ENCODE measurements around the gene MYO7B. TPM values are rescaled to one million over a fixed set of nuclear protein-coding genes. Genes with fewer than 3 reads are reported as not detected.
A peak's percentile ranks its signal among the peaks of the same experiment; 100 is the strongest.

MYO7B gene
- total RNA-seq, 6 donors from 2014 or later: 1.2 to 6.1 (median 3.1) TPM

GRCh38 chr2:127599211-127599610, 63.7 kb downstream of the MYO7B start:
- H3K4me3 ChIP-seq: no peak overlapping the region
- 76 to 86% methylated on average over 3 of the region's 3 CpGs for WGBS, 2 donors
- H3K27ac ChIP-seq: no peak overlapping the region
- no peak for TF ChIP-seq POLR2A (IDR thresholded peaks at IDR 0.05)
- no peak for TF ChIP-seq POLR2AphosphoS5 (IDR thresholded peaks at IDR 0.05)
- H3K36me3 ChIP-seq: no peaks in the 10 kb centered on the region
- no peaks in the 10 kb centered on the region for H3K4me1 ChIP-seq
- DNase-seq: no peak
- peaks cover 0 to 8% (median 0%) of the 10 kb centered on the region in 4 donors for H3K9me3 ChIP-seq
- H3K27me3 ChIP-seq: no peaks in the 10 kb centered on the region
- no peak for ATAC-seq (ENCODE audit: low FRiP score in 2 of 2)

DNA sequence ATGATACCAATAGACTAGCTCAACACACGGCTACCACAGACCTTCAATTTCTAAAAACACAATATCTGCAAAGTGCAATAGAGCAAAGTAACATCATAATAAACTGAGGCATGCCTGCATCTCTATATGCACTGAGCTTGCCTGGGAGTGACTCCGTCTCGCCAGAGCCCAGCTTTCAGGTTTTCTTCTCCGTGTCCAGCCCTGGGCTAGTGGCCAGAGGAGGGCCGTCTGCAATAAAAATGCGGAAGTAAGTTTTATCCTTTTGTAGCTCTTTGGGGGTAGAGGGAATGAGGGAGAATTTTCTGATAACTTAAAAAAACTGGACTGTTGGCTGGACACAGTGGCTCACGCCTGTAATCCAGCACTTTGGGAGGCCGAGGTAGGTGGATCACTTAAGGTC, 69.5 kb downstream of the MYO7B start:
- Histone ChIP-seq H3K4me3 (no peak overlapping the region), H3K9me3 (peaks cover 0 to 8% (median 0%) of the 10 kb centered on the region in 4 donors), H3K36me3 (no peaks in the 10 kb centered on the region), H3K27me3 (no peaks in the 10 kb centered on the region), H3K27ac (no peak overlapping the region), H3K4me1 (no peaks in the 10 kb centered on the region)
- DNase-seq (peak in 1 of 2 donors; percentile 3), ATAC-seq (ENCODE audit: low FRiP score in 2 of 2) (no peak)
- WGBS, 2 donors: 92 to 95% methylated on average over 8 of the region's 8 CpGs
- no peak for TF ChIP-seq POLR2A (IDR thresholded peaks at IDR 0.05)
- no peak for TF ChIP-seq POLR2AphosphoS5 (IDR thresholded peaks at IDR 0.05)
- no peak for TF ChIP-seq EP300 (IDR thresholded peaks at IDR 0.05)
- TF ChIP-seq, protein P1, sequence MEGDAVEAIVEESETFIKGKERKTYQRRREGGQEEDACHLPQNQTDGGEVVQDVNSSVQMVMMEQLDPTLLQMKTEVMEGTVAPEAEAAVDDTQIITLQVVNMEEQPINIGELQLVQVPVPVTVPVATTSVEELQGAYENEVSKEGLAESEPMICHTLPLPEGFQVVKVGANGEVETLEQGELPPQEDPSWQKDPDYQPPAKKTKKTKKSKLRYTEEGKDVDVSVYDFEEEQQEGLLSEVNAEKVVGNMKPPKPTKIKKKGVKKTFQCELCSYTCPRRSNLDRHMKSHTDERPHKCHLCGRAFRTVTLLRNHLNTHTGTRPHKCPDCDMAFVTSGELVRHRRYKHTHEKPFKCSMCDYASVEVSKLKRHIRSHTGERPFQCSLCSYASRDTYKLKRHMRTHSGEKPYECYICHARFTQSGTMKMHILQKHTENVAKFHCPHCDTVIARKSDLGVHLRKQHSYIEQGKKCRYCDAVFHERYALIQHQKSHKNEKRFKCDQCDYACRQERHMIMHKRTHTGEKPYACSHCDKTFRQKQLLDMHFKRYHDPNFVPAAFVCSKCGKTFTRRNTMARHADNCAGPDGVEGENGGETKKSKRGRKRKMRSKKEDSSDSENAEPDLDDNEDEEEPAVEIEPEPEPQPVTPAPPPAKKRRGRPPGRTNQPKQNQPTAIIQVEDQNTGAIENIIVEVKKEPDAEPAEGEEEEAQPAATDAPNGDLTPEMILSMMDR (IDR thresholded peaks at IDR 0.05): no peak

DNA sequence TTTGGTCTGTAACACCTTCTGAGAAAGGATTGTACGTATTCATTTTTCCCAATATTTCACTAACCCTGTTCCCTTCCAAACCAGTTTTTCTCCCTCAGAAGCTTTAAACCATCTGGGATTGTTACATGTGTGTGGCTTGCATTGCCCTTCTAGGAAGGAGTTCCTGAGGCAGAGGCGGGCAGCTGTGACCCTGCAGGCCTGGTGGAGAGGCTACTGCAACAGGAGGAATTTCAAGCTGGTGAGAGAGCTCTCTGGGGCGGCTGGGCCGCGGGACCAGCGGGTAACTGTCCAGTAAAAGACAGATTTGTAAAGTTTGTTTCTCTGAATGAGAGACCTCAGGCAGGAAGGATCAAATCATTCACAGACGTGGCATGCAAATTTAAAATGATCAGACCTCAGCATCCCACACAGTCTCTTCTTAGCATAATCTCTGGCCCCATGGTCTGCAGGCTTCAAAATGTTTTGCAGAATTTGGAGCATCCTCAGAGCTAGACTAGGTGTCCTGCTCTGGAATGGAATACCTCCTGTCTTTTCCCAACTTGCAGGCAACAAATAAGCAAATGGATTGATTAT, 70.3 kb downstream of the MYO7B start:
- Histone ChIP-seq H3K27me3 (no peaks in the 10 kb centered on the region), H3K27ac (no peak overlapping the region), H3K4me3 (no peak overlapping the region), H3K4me1 (no peaks in the 10 kb centered on the region), H3K9me3 (peaks cover 0 to 8% (median 0%) of the 10 kb centered on the region in 4 donors), H3K36me3 (no peaks in the 10 kb centered on the region)
- no peak for TF ChIP-seq EP300 (IDR thresholded peaks at IDR 0.05)
- TF ChIP-seq, protein P1 (IDR thresholded peaks at IDR 0.05): no peak
- 80 to 81% methylated on average over 7 of the region's 7 CpGs for WGBS, 2 donors
- DNase-seq: peak in 1 of 2 donors; percentile 7
- no peak for ATAC-seq (ENCODE audit: low FRiP score in 2 of 2)

- H3K27ac ChIP-seq: no peak overlapping the region
- peak in 1 of 2 donors; percentile 7 for ATAC-seq (ENCODE audit: low FRiP score in 2 of 2)
- peak; percentile 6 to 61 for DNase-seq
- H3K27me3 ChIP-seq: no peaks in the 10 kb centered on the region
- no peak overlapping the region for H3K4me3 ChIP-seq
- H3K9me3 ChIP-seq: peaks cover 0 to 8% (median 4%) of the 10 kb centered on the region in 4 donors
- no peaks in the 10 kb centered on the region for H3K4me1 ChIP-seq
- TF ChIP-seq POLR2AphosphoS5 (IDR thresholded peaks at IDR 0.05) (no peak), POLR2A (IDR thresholded peaks at IDR 0.05) (no peak), EP300 (IDR thresholded peaks at IDR 0.05) (no peak)
- TF ChIP-seq, protein P1 (IDR thresholded peaks at IDR 0.05): no peak
- no peaks in the 10 kb centered on the region for H3K36me3 ChIP-seq
- WGBS, 2 donors: 91 to 95% methylated on average over 16 to 17 of the region's 17 CpGs
These were observed 71.3 kb downstream of the MYO7B start for GRCh38 chr2:127606625-127607398.

DNA sequence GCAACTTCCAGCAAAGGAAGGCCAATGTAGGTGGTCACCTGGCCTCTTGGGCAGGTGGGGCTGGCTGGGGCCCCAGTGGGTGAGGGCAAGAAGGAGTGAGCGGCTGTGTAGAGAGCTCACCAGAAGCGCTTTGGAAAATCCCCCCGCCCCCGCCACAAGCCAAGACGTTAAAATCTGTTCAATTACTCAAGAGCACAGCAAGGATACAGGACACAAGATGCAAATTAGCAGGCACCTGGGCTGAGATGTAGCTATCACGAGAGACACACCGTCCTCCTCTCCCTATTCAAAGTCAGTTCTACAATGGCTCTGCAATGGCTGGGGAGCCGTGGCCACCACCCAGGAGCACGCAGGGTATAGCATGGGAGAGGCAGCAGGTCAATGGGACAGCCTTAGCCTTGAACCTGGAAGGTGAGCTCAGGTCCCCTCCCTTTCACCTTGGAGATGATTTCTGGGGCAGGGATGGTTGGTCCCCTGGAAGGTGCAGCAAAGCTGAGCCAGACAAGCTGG, 72.0 kb downstream of the MYO7B start:
- Histone ChIP-seq H3K4me1 (no peaks in the 10 kb centered on the region), H3K9me3 (peaks cover 0 to 7% (median 2%) of the 10 kb centered on the region in 4 donors), H3K4me3 (no peak overlapping the region), H3K27ac (no peak overlapping the region), H3K27me3 (no peaks in the 10 kb centered on the region), H3K36me3 (no peaks in the 10 kb centered on the region)
- TF ChIP-seq POLR2AphosphoS5 (IDR thresholded peaks at IDR 0.05) (no peak), EP300 (IDR thresholded peaks at IDR 0.05) (no peak), POLR2A (IDR thresholded peaks at IDR 0.05) (no peak)
- TF ChIP-seq, protein P1 (IDR thresholded peaks at IDR 0.05): no peak
- DNase-seq (no peak), ATAC-seq (ENCODE audit: low FRiP score in 2 of 2) (no peak)
- WGBS, 2 donors: 91 to 92% methylated on average over 9 of the region's 9 CpGs

Measured in upper lobe of left lung (tissue), 6 donors.